GM19238 (cell line): ENCODE data around the gene C15orf39.
"Not testable (repeated sequence)": the region's sequence is repeated elsewhere in the genome, so short reads cannot be mapped to it uniquely, and the experiment has no call there.

Source experiments
- DNase-seq: peaks from one replicate; pipeline ENCODE4 v3.0.0; 2011; ENCODE audit warnings: low spot score; ENCODE audit not compliant: insufficient read length

Gene C15orf39

GRCh38 chr15:75211436-75212199, 9.9 kb downstream of the C15orf39 start:
- DNase-seq = no peak

DNA sequence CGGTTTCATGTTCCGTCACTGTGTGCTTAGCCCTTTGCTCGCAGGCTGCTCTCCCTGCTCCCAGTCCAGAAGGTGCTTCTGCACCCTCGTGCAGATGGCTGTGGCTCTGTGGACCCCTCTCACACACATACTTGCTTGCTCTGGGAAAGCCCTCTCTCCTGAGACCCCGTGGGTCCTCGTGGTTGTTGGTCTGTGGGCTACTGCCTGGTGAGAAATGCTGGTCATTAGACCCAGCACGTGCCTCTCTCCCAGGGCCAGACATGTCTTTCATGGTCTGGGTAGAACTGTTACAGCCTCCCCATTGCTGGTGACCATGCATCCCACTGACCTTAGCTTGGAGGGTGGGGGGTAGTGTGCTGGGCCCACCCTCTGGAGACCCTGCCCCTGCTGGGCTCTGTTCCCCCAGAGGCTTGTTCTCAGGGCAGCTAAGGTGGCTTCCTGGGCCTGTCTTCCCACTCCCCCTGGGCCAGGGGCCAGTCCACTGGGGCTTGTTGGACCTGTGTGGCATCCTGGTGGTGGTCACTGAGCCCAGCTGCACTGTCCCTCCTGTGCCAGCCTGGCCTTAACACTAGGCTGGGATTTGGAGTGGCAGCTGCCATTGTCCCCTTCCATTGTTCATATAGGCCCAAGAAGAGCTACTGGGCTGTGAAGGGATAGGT, 10.6 kb downstream of the C15orf39 start:
- no peak for DNase-seq

GRCh38 chr15:75213212-75213767, 11.6 kb downstream of the C15orf39 start:
- no peak for DNase-seq

GRCh38 chr15:75213768-75214221, 12.1 kb downstream of the C15orf39 start:
- no peak for DNase-seq

- no peak for DNase-seq
Observed at GRCh38 chr15:75214293-75215096, 12.8 kb downstream of the C15orf39 start.

GRCh38 chr15:75215107-75216004, 13.7 kb downstream of the C15orf39 start:
- DNase-seq = no peak

GRCh38 chr15:75217012-75217411, 15.3 kb downstream of the C15orf39 start:
- DNase-seq = no peak

DNA sequence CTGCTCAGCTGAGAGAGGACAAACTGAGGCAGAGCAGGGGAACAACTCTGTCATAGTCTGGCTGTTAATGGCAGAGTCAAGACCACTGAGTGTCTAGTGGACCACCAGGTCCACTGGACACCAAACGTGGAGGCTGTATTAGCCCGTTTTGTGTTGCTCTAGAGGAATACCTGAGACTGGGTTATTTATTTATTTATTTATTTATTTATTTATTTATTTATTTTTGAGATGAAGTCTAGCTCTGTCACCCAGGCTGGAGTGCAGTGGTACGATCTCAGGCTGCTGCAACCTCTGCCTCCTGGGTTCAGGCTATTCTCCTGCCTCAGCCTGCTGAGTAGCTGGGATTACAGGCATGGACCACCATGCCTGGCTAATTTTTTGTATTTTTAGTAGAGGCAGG, 15.9 kb downstream of the C15orf39 start:
- DNase-seq = not testable (repeated sequence)

DNA sequence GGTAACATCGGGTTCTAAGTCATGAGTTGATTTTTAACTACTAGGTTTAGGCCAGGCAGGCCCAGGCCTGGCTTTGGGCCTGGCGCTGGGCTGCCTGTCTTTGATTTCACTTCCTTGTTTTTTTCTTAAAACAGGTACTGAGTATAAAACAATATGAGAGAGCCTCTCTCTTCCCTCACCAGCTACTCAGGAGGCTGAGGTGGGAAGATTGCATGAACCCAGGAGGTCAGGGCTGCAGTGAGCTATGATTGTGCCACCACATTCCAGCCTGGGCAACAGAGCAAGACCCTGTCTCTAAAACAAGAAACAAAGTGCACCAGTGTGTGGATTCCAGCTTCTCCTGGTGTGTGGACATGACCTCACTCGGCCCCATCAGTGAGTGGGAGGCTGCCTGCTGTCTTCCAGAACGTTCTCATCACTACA, 17.8 kb downstream of the C15orf39 start:
- DNase-seq = not testable (repeated sequence)

GRCh38 chr15:75223688-75224087, 22.0 kb downstream of the C15orf39 start:
- no peak for DNase-seq

- DNase-seq = no peak
Observed at GRCh38 chr15:75224281-75224680, 22.6 kb downstream of the C15orf39 start.

GRCh38 chr15:75225102-75225836, 23.6 kb downstream of the C15orf39 start:
- not testable (repeated sequence) for DNase-seq

DNA sequence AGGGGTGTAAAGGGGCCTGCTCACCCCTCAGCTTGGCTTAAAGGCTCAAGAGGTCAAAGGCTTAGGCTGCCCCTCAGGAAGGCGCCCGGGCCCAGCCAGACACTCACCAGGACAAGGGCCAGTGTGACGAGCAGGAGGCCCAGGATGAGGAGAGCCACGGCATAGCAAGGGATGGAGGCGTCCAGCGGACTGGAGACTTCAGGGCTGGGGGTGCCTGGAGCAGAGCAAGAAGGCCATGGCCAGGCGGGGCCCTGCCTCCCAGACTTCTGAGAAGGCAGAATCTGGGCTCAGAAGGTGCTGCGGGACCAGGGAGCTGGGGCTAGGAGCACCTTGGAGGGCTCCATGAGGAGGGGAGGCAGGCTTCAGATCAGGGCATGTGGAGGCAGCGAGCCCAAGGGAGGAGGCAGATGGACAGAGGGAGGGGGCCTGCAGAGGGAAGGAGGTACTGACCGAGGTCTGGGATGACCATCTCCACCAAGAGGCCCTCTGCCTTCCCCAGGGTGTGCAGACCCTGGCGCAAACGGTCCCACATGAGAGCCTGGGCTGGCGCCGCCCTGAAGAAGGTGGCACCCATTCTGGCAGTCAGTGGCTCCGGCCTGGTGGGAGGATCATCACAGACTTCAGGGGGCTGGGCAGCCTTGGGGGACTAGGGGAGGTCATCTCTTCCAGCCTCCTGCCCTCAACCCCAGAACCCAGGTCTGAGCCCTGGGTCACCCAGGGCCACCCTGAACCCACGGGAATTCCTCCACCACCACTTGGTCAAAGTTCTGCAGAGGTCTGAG, 24.5 kb downstream of the C15orf39 start:
- no peak for DNase-seq

GRCh38 chr15:75227112-75227511, 25.4 kb downstream of the C15orf39 start:
- not testable (repeated sequence) for DNase-seq

DNA sequence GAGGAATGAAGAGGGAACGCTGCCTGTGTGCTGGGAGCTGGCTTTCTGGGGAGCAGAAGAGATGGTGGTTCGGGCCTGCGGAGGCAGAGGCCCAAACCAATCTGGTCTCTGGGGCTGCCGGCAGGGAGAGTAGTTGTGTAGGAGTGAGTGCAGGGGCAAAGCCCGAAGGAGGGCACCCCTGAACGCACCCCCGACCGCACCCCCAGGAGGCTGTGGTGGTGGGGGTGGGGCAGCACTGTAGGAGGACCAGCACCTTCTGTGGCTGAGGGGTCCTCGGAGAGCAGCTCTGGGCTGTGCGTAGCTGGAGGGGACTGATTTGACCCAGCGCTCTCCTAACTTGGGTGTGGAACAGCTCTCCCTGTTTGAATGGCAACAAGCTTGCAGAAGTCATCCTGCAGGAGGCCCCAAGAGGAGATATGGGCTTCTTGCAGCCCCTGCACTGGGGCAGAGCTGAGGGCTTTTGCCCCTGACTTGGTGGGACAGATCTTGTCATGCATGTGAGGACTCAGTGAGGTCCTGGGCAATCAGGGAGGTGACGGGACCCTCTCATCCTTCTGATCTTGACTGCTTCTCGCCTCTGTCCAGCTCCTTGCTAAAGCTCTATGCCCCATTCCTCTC, 26.1 kb downstream of the C15orf39 start:
- DNase-seq = no peak

- no peak for DNase-seq
Observed at GRCh38 chr15:75228787-75229186, 27.1 kb downstream of the C15orf39 start.

- no peak for DNase-seq
Observed at GRCh38 chr15:75229191-75230015, 27.7 kb downstream of the C15orf39 start.

DNA sequence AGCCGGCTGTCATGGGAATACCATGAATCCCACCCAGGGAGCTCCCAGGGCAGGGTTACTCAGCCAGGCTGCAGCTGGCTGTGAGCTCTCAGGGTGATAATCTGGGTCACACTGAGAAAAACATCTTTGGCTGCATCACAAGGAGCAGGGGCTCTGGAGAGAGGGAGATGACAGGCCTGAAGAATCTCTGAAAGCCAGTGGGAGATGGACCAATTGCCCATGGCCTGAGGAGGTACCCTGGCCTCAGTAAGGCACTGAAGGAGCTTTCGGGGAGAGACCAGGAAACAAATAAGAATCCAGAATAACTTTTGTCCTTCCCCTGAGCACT, 28.3 kb downstream of the C15orf39 start:
- DNase-seq = no peak
